HG02610 (cell line): ENCODE measurements around the gene NPY4R2.
"Not testable (repeated sequence)": the region's sequence is repeated elsewhere in the genome, so short reads cannot be mapped to it uniquely, and the experiment has no call there.

Experiments
- ATAC-seq: cut with Tn5 transposase; IDR thresholded peaks from one replicate; pipeline ENCODE4 v1.9.1; 2021; ENCODE audit warnings: mild to moderate bottlenecking, moderate library complexity; ENCODE audit not compliant: unreplicated experiment

The NPY4R2 gene, protein sequence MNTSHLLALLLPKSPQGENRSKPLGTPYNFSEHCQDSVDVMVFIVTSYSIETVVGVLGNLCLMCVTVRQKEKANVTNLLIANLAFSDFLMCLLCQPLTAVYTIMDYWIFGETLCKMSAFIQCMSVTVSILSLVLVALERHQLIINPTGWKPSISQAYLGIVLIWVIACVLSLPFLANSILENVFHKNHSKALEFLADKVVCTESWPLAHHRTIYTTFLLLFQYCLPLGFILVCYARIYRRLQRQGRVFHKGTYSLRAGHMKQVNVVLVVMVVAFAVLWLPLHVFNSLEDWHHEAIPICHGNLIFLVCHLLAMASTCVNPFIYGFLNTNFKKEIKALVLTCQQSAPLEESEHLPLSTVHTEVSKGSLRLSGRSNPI

DNA sequence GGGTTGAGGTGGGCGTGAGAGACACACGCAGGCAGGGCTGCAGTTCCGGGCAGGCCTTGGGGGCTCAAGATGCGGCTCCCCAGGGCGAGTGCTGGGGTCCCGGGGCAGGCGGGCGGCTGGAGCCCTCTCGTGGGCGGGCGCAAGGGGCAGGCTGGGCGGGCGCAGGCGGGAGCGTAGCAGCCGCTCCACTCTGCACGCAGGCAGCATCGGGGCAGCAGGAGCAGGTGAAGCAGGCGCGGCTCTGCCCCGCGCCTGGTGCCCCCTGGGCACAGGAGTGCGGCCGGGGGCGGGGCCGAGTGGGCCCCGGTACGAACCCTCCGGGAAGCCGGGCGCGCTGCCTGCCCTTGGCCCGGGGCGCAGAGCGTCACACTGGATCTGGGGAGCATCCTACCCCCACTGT is at the start of gene NPY4R2:
TSS of gene NPY4R2 (plus strand) at position 188 of the 400 bp plus-strand sequence. CDS start 3,326 bp downstream, outside the sequence.
- ATAC-seq, result not testable (repeated sequence)

DNA sequence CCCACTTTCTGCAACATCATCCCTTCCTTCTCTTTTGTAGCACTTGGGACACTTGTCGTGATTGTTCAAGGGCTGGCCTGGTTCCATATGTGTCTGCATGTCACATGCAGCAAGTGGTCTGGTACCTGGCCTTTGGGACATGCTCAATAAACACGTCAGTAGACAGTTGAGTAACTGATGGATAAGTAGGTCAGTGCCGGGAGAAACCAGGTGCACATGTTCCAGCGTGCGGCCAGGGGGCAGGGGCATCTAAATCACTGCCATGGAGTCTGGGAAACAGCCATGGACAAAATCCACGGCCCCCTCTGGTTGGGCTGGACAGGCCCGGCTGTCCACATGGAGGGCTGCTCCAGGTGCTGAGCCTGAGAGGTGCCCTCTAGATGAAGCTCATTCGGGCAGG is 47.6 kb upstream of the NPY4R2 start:
- not testable (repeated sequence) for ATAC-seq

DNA sequence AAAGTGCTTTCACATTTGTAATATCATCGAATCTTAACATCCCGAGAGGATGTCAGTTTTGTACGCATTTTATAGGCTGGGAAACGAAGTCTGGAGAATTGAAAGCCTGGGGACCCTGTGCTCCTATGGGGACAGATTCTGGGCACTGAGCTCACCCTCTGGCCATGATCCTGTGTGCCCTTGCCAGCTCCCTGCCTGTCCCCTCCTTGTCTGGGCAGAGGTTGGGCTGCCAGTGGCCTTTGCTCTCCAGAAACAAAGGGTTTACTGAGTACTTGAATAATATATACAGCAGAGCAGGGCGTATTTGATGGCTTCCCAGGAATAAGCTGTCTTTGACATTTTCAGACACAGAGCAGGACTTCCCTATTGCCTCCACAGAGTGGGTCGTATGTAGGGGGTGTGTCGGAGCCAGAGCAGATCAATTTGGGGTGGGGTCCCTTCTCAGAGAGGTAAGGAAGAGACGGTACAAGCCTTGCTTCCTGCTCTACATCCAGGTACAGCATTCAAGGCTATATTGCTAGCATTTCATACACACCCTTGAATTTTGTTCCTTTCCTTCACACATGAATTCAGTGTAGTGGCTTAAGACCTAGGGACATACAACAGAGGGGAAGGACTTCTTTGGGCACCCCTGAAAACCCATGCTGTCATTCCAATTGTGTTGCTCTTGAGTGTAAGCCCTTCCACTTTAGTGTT is 46.8 kb upstream of the NPY4R2 start:
- not testable (repeated sequence) for ATAC-seq

DNA sequence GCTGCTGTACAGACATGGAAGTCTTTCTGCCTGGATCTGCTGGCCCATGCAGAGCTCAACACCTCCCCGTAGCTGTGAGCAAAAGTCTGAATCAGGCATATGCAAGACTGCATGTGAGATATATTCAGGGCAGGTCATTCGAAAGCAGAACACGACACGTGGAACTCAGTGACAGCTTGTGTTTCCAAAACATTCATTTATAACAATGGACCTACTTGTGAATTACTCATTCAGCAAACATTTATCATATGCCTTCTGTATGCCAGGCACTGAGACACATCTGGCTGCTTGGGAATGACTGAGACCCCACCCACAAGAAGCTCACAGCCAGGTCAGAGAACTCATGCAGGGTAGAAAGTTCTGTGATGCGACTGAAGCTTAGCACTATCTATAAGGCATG is 46.2 kb upstream of the NPY4R2 start:
- not testable (repeated sequence) for ATAC-seq

DNA sequence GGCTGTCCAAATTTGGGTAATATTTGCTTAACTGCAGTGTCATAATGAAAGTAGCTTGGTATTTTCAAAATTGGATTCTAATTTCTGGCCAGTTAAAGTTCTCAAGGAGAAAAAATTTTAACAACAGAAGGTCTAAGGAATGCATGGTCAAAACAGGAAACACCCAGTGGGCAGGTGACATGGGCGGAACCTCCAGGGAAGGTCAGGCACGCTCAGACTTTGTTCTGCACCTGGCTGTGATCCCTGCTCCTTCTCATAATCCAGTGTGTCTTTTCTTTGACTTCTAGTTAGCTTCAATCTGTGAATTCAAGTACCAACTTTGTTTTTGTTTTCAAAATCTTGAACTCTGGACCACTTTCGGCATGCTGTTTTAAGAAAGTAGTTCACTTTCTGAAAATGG is 34.2 kb upstream of the NPY4R2 start:
- ATAC-seq, result not testable (repeated sequence)

DNA sequence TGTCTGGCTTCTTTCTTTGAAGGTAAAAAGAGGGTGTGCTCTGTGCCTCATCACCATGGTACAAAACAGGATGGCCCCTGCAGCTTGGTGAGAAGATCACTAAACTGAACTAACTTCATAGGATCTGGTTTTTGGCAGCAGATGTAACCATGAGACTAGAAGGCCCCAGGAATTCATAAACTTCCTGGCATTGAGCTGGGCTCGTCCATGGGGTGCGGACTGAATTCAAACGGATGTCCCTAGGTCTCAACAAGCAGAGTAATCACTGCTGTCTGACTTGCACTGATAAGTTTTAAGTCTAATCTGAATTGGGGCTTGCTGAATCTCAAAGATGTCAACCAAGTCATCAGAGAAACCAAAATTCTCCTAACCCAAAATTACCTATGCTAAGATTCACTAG is 33.5 kb upstream of the NPY4R2 start:
- not testable (repeated sequence) for ATAC-seq

DNA sequence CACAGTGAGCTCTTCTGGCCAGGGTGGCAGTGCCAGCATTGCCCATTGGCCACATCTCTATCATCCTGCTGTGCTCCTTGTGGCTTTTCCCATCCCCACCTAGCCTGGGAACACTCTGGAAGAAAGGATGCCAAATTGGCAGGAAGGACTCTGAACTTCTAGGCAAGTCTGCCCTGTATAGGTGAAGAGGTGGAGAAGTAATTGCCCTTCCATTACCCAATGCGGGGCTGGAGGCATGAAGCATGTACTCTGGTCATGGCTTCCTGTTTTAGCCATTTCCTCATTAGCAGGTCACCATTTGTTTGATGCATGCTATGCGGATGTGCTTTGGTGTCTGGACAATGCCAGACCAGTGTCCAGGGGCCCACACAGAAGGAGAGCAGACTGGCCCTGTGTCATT is 32.1 kb upstream of the NPY4R2 start:
- ATAC-seq, result not testable (repeated sequence)

DNA sequence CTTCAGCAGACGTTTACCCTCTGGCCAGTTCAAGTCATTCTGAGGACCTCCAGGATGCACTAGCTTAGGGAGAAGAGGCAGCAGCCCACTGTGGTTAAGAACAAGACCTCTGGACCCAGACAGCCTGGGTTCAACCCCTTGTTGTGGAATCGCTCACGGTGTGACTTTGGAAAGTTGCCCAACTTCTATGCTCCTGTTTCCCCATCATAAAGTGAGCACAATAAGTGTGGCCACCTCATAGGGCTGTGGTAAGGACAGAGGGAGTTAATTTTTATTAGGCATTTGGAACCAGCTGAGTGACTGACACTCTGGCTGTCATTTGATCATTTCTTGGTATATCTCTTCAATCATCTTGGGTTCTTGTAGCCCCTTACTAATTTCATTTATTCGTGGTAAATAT is 31.6 kb upstream of the NPY4R2 start:
- ATAC-seq, result not testable (repeated sequence)

DNA sequence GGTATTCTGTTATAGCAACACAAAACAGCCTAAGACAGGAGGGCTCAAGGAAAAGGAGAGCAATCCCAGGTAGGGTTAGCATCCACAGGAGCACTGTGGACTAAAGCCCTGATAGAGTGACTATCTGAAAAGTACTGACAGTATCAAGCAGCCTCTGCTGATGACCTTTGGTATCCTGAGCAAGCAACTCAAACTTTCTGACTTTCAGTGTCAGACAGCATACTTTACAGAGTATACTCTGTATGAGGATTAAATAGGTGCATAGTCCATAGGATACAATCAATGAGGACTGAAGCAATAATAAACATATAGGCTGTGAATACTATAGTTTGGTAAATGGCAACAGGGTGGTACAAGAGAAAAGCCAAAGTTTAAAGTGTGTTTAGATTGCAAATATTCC is 27.7 kb upstream of the NPY4R2 start:
- not testable (repeated sequence) for ATAC-seq

DNA sequence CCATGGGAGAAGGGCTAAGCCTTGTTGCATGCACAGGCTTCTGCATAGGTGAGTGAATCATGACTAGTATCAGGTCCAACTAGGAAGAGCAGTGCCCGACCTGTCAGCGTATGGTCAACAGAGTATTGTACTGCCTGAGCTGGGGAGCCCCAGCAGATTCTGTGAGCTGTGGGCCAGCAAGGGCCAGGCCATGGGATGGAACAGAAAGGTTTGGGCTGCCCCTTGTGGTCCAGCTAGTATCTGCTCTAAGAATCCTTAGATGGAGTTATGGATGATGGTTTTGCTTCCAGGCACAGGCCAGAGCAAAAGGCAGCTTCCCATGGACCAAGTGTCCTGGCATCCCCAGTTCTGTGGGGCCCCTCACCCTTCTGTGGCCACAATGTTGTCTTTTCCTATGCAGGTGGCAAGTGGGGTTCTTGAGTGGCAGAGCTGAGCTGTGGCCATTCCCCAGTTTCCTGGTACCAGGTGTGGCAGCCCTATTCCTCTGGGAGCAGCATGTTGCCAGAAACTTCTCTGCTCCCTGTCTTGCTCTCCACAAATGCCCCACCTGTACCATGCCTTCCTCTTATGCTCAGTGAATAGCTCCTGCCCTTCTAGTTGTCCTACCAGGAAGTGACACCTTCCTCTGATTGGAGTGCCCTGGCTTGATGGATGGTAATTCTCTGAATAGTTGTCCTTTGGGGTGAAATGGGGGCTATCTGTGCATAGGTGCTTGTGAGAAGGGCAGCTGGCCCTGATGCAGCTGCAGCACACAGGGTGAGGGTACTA is 25.8 kb upstream of the NPY4R2 start:
- not testable (repeated sequence) for ATAC-seq

DNA sequence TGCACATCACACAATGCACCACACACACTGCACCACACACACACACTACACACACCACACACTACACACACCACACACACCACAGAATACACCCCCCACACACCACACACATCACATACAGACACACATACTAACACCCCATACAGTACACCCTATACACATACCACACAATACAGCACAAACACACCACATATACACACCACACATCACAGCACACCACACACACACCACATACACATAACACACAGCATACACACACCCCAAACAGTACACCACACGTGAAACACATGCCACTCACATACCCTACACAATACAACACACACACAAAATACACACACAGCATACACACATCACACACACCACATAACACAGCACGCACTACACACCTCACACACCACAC is 23.9 kb upstream of the NPY4R2 start:
- not testable (repeated sequence) for ATAC-seq

DNA sequence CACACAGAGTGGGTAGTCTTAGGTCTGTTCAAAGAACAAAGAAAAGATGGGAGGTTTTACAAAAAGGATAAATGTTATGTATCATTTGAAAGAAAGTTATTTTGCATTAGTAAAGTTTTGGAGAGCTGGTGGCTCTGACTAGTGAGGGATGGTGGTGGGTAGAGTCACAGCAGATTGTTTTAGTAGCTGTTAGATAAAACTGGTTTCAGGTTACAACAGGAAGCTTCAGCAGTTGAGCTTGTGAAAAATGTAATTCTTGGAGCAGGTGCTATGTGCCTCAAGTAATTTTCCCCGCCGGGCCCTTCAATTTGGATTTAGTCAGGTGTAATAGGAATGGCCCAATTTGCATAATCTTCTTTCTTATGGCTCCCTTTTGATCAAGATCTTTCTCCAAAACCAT is 20.6 kb upstream of the NPY4R2 start:
- not testable (repeated sequence) for ATAC-seq

DNA sequence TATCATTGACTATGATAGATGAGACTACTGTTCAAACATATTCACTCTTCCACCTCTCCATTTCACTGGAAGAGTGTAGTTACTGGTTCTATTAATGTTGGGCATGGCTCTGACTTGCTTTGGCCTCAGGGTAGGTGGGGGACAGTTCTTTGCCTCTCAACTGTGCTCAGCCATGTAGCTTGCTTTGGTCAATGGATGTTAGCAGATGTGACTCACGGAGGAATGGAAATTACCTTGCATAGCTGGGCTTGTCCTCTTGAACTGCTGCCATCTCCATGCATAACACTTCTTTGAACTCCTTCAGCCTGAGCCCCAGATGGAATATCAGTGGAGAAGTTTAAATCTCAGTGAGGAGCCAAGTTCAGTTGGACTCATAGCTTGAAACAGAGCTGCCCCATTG is 9.1 kb upstream of the NPY4R2 start:
- ATAC-seq, result not testable (repeated sequence)

DNA sequence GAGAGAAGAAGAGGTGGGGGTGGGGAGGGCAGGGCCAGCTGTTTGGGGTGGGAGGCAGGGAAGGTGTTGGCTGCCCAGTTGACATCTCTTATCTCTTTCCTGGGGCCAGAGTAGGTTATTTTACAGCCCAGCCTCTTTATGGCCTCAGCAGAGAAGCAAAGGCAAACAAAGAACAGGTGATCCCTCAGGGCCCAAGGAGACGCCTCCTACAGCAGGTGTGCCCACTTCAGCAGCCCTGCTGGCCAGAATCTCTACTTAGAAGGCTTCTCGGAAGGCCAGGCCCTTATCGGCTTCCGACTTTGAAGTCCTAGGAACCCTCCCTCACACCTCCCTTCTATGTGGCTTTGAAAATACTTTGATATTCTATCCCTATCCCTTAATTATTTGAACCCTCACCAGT is 8.0 kb upstream of the NPY4R2 start:
- not testable (repeated sequence) for ATAC-seq

DNA sequence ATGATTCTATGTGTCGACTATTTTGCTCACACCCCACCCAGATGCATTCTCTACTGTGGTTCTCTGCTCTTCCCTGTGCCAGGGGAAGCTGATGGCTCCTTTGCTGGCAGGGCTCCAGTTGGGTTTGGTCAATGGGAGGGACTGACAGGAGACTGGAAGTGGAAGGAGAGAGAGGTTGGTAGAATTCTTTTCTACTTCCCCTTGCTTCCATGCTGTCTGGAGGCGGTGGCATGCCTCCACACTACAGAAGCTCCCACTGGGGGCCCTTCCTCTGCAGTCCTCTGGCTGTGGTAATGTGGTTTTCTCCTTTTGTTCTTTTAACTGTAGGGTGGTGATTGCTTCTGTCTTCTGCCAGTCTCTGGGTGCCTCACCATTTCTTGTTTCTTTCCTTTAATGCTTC is 4.4 kb upstream of the NPY4R2 start:
- not testable (repeated sequence) for ATAC-seq

DNA sequence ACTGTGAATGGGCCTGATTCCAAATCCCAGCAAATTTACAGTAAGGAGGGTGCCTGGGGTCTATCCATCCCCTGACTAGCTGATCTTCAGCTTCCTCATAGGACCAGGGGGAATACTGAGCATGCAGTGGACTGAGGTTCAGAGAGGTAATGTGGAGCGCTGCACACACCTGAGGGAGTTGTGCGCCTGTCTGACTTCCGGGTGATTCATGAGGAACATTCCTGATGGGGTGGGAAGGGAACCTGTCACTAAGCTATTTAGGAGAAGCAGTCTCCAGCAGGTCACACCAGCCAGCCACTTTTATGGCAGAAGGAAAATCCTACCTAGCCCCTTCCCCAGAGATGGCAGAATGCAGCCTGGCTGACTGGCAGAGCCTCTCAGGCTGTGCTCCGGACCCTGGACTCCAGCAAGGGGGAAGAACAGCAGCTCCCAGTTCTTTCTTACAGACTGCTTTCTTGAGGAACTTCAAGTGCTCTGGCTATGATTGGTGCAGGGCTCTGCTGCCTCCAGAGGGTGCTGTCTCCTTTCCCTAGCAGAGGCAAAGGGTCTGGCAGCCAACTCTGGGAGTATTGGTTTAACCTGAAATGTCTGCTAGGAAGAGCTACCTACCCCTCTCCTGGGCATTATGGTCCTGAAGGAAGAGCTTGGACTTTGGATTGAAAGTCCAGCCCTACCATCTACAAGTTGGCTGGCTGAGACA is 2.5 kb upstream of the NPY4R2 start:
- ATAC-seq, result not testable (repeated sequence)

DNA sequence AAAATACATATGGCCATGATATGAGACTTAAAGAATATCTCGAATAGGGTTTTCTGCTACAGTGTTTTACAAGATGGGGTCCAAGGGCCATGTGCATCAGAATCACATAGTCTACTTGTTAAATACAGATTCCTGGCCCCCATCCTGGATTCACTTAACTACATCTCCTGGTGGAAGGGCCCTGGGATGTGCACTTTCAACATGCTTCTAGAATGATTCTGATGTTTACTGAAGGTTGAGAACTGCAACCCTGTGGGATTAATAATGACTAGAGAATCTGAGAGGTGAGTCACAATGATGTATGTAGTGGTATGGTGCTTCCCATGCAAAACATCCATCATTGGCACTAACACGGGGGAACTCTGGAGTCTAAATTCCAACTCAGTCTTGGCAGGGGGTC is 2.1 kb downstream of the NPY4R2 start:
- not testable (repeated sequence) for ATAC-seq

DNA sequence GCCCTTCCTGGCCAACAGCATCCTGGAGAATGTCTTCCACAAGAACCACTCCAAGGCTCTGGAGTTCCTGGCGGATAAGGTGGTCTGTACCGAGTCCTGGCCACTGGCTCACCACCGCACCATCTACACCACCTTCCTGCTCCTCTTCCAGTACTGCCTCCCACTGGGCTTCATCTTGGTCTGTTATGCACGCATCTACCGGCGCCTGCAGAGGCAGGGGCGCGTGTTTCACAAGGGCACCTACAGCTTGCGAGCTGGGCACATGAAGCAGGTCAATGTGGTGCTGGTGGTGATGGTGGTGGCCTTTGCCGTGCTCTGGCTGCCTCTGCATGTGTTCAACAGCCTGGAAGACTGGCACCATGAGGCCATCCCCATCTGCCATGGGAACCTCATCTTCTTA is 4.0 kb downstream of the NPY4R2 start:
- ATAC-seq, result not testable (repeated sequence)

DNA sequence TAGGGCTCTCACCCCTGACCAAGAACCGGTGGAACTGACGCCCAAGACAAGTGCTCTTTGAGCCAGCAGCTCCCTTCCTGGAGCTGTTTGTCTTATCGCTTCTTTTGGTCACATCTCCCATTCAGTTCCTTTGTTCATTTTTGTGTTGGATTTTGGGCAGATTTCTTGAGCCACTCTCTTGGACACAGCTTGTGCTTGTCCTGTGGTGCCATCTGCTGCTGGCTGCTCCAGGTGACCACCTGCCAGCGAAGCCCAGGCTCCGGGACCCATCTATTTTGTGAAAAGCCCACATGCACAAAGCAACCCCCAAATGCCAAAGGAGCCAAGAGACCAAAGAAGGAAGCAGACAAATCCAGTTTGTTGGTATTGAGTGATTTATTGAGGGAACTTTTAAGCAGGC is 6.2 kb downstream of the NPY4R2 start:
- not testable (repeated sequence) for ATAC-seq

DNA sequence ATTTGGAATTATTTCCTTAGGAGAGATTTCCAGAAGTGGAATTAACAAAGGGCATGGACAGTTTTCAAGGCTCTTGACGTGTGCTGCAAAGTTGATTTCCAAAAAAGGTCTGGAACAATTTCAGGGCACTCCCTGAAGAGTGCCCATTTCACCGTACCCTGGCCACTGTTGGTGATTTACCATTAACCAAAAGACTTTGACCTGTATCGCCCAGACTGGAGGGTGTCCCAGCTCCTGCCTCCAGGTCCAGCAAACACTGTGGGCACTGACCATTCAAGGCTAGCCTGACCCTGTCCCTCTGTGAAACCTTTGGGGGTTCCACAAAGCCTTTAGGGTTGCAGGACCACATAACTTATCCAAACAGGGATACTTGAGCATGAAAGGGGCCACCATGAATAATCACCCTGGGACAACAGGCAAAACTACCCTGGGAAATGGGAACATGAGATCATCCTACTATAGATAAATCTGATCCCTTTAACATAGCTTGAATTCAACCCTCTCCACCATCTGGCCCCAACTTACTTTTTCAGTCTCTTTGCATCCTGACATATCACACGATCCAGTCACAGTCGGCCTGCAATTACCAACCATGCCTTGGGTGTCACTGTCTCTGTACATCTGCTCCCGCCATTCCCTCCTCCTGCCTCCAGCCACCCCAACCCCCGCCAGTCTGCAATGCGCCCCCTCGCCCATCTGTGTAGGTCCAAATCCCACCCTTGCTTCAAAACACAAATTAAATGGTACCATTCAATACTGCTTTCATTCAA is 8.9 kb downstream of the NPY4R2 start:
- ATAC-seq, result not testable (repeated sequence)
